Smooth muscle cell (in vitro differentiated cells): ENCODE results near the gene GPR89A. TPM values are rescaled to one million over a fixed set of nuclear protein-coding genes. Genes with fewer than 3 reads are reported as not detected.
"Not testable (repeated sequence)": the region's sequence is repeated elsewhere in the genome, so short reads cannot be mapped to it uniquely, and the experiment has no call there.

Experiments used
- DNase-seq: peaks from one replicate; lab custom pipeline; 2025; ENCODE audit not compliant: unreplicated experiment; lab: John Stamatoyannopoulos, UW
- H2AFZ ChIP-seq: fragments of 200-600 bp; sonication (generic); 2 replicates; pipeline ENCODE4 v1.6.0; 2016; ENCODE audit warnings: antibody characterized with exemption, low read depth, mild to moderate bottlenecking
- H3F3A ChIP-seq: fragments of 200-600 bp; sonication (generic); 2 replicates; pipeline ENCODE4 v1.6.0; 2017; ENCODE audit warnings: antibody characterized with exemption, low read depth
- H3K27ac ChIP-seq: fragments of 200-600 bp; sonication (generic); 2 replicates; pipeline ENCODE4 v1.5.1; 2016; ENCODE audit warnings: low read depth, mild to moderate bottlenecking
- H3K27me3 ChIP-seq: fragments of 200-600 bp; sonication (generic); 2 replicates; pipeline ENCODE4 v1.6.1; 2016; ENCODE audit warnings: low read depth, mild to moderate bottlenecking
- H3K36me3 ChIP-seq: fragments of 200-600 bp; sonication (generic); 2 replicates; pipeline ENCODE4 v1.5.1; 2016; ENCODE audit warnings: low read depth
- H3K4me1 ChIP-seq: fragments of 200-600 bp; sonication (generic); 2 replicates; pipeline ENCODE4 v1.5.1; 2016; ENCODE audit warnings: low read depth
- H3K4me2 ChIP-seq: fragments of 200-600 bp; sonication (generic); 2 replicates; pipeline ENCODE4 v1.6.0; 2016; ENCODE audit warnings: mild to moderate bottlenecking
- H3K4me3 ChIP-seq: fragments of 200-600 bp; sonication (generic); 2 replicates; pipeline ENCODE4 v1.5.1; 2016; ENCODE audit warnings: mild to moderate bottlenecking
- H3K79me2 ChIP-seq: fragments of 200-600 bp; sonication (generic); 2 replicates; pipeline ENCODE4 v1.6.0; 2016; ENCODE audit warnings: low read depth, mild to moderate bottlenecking
- H3K9ac ChIP-seq: fragments of 200-600 bp; sonication (generic); 2 replicates; pipeline ENCODE4 v1.6.0; 2016; ENCODE audit warnings: low read depth
- H3K9me3 ChIP-seq: fragments of 200-600 bp; sonication (generic); replicated peaks from 2 replicates; pipeline ENCODE4 v1.5.1; 2016; ENCODE audit warnings: low read depth
- H4K20me1 ChIP-seq: fragments of 200-600 bp; sonication (generic); 2 replicates; pipeline ENCODE4 v1.6.0; 2016; ENCODE audit warnings: low read depth
- WGBS: methylation state at CpG from one replicate; pipeline ENCODE4 v1.1.7; 2016; ENCODE audit warnings: low lambda C conversion rate; 5-methylcytosine and 5-hydroxymethylcytosine counted together
- polyA plus RNA-seq: library from polyadenylated mRNA; unstranded; fragments of >200 nt; fragmentation: Nextera tagmentation; extraction: Ambion mirVana; gene quantifications from 2 replicates; pipeline ENCODE4 v1.2.1, GENCODE V29; 2016
- total RNA-seq: library from RNA; depleted of rRNA; stranded (reverse); fragments of >200 nt; gene quantifications from 2 replicates; pipeline ENCODE4 v1.2.3, GENCODE V29; 2014

Gene GPR89A
- total and polyA plus RNA-seq, 2 experiments from 2014 or later, result 18.4 to 41.0 TPM

GRCh38 chr1:145643990-145644389, 36.2 kb downstream of the GPR89A start:
- WGBS, result no CpG with 5 or more reads among the region's 1 CpG
- H3K27ac ChIP-seq, H4K20me1 ChIP-seq, H3K4me2 ChIP-seq, DNase-seq, H2AFZ ChIP-seq, H3K9ac ChIP-seq, H3K9me3 ChIP-seq, H3K79me2 ChIP-seq, H3F3A ChIP-seq, H3K36me3 ChIP-seq, H3K4me3 ChIP-seq, H3K27me3 ChIP-seq, H3K4me1 ChIP-seq: not testable (repeated sequence)

GRCh38 chr1:145656245-145656943, 48.6 kb downstream of the GPR89A start:
- H2AFZ ChIP-seq, H3K9ac ChIP-seq, H3K4me3 ChIP-seq, H3K79me2 ChIP-seq, H4K20me1 ChIP-seq, H3K27me3 ChIP-seq, H3F3A ChIP-seq, H3K4me2 ChIP-seq, H3K9me3 ChIP-seq, H3K4me1 ChIP-seq, H3K36me3 ChIP-seq, DNase-seq, H3K27ac ChIP-seq: not testable (repeated sequence)
- 98% methylated on average over 5 of the region's 7 CpGs for WGBS

DNA sequence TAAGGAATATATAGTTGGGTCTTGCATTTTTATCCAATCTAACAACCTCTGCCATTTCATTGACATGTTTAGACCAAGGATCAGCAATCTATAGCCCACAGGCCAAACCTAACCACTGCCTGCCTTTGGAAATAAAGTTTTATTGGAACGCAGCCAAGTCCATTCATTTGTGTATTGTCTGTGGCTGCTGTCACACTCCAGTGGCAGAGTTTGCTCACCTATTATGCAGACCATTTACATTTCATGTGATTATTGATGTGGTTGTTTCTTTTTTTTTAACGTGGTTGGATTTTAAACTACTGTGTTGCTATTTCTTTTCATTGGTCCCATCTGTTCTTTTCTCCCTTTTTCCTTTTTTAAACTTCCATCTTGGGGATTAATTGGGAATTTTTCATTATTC, 54.7 kb downstream of the GPR89A start:
- WGBS, result 100% methylated on average over 2 of the region's 2 CpGs
- H2AFZ ChIP-seq, H3K4me2 ChIP-seq, H3K4me3 ChIP-seq, H3K27ac ChIP-seq, H3K9me3 ChIP-seq, H3K4me1 ChIP-seq, DNase-seq, H4K20me1 ChIP-seq, H3K36me3 ChIP-seq, H3K9ac ChIP-seq, H3K79me2 ChIP-seq, H3K27me3 ChIP-seq, H3F3A ChIP-seq: not testable (repeated sequence)

DNA sequence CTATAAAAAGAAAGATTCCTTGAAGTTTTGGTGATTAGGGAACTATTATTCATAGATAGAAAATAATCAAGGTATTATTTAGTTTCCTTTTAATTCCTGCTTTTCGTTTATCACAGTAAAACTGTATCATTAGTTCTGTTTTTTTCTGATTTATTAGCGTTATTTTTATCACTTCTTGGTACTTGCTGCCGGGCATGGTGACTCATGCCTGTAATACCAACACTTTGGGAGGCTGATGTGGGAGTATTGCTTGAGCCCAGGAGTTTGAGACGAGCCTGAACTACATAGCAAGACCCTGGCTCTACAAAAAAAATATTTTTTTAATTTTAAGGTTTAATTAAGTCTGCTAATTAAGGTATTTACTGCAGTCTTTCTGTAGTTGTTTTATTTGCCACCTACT, 57.2 kb downstream of the GPR89A start:
- H3K9me3 ChIP-seq, H3F3A ChIP-seq, H4K20me1 ChIP-seq, H3K27ac ChIP-seq, H3K79me2 ChIP-seq, H3K27me3 ChIP-seq, H3K4me3 ChIP-seq, DNase-seq, H3K9ac ChIP-seq, H2AFZ ChIP-seq, H3K36me3 ChIP-seq, H3K4me1 ChIP-seq, H3K4me2 ChIP-seq: not testable (repeated sequence)
- WGBS, result 28% methylated on average over 4 of the region's 4 CpGs

- H3K27ac ChIP-seq, result not testable (repeated sequence)
- WGBS, result 55% methylated on average over 2 of the region's 3 CpGs
These were observed 63.4 kb downstream of the GPR89A start for GRCh38 chr1:145670995-145671745.

DNA sequence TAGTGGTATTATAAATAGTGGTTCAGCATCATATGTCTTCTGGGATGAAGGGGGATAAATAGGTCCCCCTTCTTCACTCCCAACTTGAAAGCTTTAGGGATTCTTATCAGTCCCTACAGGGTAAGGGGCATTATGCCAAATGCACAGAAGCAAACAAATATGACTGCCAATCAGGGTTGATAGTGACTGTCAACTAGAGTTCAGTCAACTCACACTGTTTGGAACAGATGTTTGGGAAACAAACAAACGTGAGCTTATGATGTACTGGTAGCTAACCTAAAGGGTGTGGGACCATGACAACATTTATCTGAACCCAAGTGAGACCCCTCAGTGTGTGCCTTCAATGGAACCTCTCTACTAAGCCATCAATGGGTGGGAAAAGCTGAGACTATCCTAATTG, 65.4 kb downstream of the GPR89A start:
- H3K79me2 ChIP-seq, H3K4me3 ChIP-seq, H2AFZ ChIP-seq, H4K20me1 ChIP-seq, H3K27ac ChIP-seq, H3K9ac ChIP-seq, H3K27me3 ChIP-seq, H3F3A ChIP-seq, H3K4me2 ChIP-seq, H3K9me3 ChIP-seq, H3K4me1 ChIP-seq, H3K36me3 ChIP-seq, DNase-seq: not testable (repeated sequence)
- WGBS, result no CpG with 5 or more reads among the region's 1 CpG

More at GRCh38 chr1:145670995-145671745, 63.4 kb downstream of the GPR89A start:
- H4K20me1 ChIP-seq, DNase-seq, H3K4me1 ChIP-seq, H3K27me3 ChIP-seq, H3K4me3 ChIP-seq, H3K79me2 ChIP-seq, H3K36me3 ChIP-seq, H3K9ac ChIP-seq, H3F3A ChIP-seq, H2AFZ ChIP-seq, H3K4me2 ChIP-seq, H3K9me3 ChIP-seq: not testable (repeated sequence)

DNA sequence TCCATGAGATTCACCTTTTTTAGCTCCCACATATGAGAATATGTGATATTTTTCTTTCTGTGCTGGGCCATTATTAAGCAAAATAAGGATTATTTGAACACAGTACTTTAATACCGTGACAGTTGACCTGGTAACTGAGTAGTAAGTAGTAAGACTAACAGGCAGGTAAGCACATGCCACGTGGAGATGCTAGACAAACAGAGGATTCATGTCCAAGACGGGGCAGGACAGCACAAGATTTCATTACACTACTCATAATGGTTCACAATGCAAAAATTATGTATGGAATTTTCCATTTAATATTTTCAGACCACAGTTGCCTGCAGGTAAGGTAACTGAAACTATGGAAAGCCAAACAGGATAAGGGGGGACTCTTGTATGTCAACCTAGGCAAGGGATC, 77.1 kb downstream of the GPR89A start:
- not testable (repeated sequence) for H3K4me1 ChIP-seq, H3K9ac ChIP-seq, DNase-seq, H2AFZ ChIP-seq, H3K27me3 ChIP-seq, H3F3A ChIP-seq, H3K27ac ChIP-seq, H3K36me3 ChIP-seq, H4K20me1 ChIP-seq, H3K79me2 ChIP-seq, H3K4me2 ChIP-seq, H3K4me3 ChIP-seq, H3K9me3 ChIP-seq
- whole genome bisulfite sequencing, result 91% methylated on average over 2 of the region's 3 CpGs

GRCh38 chr1:145686078-145686477, 78.3 kb downstream of the GPR89A start:
- H3F3A ChIP-seq, H3K27me3 ChIP-seq, H3K4me2 ChIP-seq, H4K20me1 ChIP-seq, H3K36me3 ChIP-seq, H3K9me3 ChIP-seq, H3K27ac ChIP-seq, H3K79me2 ChIP-seq, H3K4me1 ChIP-seq, H2AFZ ChIP-seq, H3K9ac ChIP-seq, H3K4me3 ChIP-seq, DNase-seq: not testable (repeated sequence)
- 83% methylated on average over 1 of the region's 1 CpG for WGBS
